GM19043 (cell line): ENCODE results near the gene SCN2B.
A peak's percentile ranks its signal among the peaks of the same experiment; 100 is the strongest.
"Not testable (repeated sequence)": the region's sequence is repeated elsewhere in the genome, so short reads cannot be mapped to it uniquely, and the experiment has no call there.

ENCODE experiments used
- ATAC-seq: cut with Tn5 transposase; IDR thresholded peaks from one replicate; pipeline ENCODE4 v1.9.1; 2021; ENCODE audit warnings: low read depth; ENCODE audit not compliant: unreplicated experiment

SCN2B gene

DNA sequence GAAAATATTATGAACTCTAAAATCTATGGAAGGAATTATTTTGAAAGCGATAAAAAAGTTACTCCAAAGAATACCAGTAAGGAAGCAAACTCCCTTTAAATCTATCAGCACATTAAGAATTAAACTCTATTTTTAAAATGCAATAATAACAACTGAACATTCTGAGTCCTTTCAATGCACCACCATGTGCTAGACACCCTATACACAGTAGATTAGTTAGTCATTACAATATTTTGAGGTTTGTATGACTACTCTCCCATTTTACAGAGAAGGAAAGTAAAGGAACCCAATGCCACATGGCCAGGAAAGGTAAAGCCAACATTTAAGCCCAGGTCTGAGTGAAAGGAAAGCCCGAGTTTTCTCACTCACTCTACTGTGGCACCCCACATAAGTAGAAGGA, 30.6 kb upstream of the SCN2B start:
- ATAC-seq: no peak

- ATAC-seq: no peak
Measured at GRCh38 chr11:118206391-118207031, 30.1 kb upstream of the SCN2B start.

DNA sequence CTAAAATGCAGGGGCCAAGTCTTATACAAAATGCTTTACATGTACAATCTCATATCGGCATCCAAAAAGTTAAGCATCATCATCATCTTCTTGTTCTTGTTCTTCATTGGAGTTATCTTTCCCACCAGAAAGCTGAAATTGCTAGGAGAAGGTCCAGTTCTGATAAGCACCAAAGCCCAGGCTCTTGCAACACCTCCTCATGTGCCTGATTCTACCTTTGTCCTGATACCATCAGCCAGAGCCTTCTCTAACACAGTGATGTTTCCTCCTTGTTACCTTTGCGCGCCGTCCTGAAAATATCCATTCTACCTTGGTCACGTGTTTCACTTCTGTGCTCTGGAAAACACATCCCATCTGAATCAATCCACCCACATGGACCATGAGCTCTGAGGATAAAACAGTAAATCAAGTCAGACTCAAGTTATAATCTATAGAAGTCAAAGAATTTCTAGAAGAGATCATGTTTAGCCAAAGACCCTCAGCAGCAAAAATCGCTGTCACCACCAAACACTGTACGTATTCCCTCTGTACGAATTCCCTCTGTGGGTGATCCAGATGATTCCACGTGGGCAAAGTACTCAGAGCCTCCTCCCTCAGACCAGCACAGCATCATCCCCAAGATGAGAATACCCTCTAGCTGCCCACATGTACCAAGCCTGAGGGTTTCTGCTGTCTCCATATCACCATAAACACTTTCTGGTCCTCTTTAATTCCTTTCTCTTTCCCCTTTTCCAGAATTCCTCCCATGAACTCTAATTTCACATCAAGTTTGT, 29.4 kb upstream of the SCN2B start:
- no peak for ATAC-seq

GRCh38 chr11:118202599-118203422, 26.4 kb upstream of the SCN2B start:
- ATAC-seq: peak; percentile 62

DNA sequence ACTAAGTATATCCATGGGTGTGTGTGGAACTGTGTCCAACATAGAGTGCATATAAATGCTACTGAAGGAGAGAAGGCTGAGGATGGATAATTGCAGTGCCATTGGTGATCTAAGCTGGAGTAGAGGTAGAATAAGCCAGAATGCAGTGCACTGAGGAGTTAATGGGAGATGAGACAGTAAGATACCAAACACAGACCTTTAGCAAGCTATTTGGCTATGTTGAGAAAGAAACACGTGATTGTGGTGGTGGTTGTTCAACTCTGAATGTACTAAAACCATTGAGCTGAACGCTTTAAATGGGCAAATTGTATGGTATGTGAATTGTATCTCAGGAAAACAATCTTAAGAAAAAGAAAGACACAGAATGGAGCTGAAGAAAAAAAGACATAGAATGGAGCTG, 25.5 kb upstream of the SCN2B start:
- ATAC-seq: no peak

DNA sequence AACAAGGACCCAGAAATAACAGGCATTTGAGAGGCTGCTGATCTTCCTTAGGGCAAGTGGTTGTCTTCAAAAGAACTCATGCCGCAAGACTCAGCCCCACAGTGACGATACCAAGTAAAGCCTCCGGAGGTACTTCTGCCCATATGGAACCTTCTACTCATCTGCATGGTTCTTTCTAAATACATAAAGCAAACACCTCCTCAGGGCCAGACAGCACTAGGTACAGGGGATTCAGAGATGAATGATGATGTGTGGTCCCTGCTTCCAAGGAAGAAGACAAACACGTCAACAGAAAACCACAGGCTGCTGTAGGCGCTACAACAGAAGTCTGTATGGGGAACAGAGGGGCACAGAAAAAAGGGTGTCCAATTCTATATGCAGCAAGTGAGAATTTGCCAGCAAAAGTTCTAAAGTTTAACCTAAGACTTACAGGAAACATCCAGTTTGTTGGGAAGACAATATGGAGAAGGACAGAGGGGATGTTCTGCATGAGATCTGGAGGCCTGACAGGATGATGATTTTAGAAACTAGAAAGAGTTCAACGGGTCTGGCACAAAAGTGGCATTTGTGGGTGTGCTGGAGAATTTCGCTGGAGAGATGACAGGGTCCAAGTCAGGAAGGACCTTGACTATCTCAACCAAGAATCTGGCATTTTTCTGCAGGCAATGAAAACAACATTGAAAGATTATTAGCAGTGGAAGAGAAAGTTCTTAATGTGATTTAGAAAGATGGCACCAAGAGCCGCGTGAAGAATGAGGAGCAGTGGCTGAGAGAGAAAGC, 24.7 kb upstream of the SCN2B start:
- ATAC-seq: no peak

- no peak for ATAC-seq
Measured at GRCh38 chr11:118200497-118200896, 24.1 kb upstream of the SCN2B start.

DNA sequence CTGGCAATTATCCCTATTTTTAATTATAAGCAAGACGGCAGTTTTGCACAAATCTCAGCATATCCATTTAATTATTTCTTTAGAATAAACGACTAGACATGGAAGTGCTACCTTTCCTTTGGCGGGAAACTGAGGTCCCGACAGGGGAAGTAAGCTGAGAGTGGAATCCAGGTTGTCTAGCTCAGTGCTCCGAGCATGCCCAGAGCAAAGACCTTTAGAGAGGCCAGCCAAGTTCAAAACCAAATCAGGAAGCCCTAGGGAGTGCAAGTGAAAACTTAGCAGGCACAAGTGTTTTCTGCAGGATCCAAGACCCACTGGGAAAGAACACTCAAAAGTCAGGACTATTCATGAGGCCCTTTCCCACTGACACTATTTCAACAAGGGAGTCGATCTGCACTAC, 22.7 kb upstream of the SCN2B start:
- no peak for ATAC-seq

- no peak for ATAC-seq
Measured at GRCh38 chr11:118198370-118198769, 21.9 kb upstream of the SCN2B start.

GRCh38 chr11:118194835-118195627, 18.6 kb upstream of the SCN2B start:
- no peak for ATAC-seq

GRCh38 chr11:118193910-118194566, 17.6 kb upstream of the SCN2B start:
- ATAC-seq: no peak

DNA sequence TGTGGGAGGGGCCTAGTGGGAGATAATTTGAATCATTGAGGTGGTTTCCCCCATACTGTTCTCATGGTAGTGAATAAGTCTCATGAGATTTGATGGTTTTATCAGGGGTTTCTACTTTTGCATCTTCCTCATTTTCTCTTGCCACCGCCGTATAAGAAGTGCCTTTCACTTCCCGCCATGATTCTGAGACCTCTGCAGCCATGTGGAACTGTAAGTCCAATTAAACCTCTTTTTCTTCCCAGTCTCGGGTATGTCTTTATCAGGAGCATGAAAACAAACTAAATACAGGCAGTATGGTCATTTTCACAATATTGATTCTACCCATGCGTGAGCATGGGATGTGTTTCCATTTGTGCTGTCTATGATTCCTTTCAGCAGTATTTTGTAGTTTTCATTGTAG, 16.4 kb upstream of the SCN2B start:
- not testable (repeated sequence) for ATAC-seq

DNA sequence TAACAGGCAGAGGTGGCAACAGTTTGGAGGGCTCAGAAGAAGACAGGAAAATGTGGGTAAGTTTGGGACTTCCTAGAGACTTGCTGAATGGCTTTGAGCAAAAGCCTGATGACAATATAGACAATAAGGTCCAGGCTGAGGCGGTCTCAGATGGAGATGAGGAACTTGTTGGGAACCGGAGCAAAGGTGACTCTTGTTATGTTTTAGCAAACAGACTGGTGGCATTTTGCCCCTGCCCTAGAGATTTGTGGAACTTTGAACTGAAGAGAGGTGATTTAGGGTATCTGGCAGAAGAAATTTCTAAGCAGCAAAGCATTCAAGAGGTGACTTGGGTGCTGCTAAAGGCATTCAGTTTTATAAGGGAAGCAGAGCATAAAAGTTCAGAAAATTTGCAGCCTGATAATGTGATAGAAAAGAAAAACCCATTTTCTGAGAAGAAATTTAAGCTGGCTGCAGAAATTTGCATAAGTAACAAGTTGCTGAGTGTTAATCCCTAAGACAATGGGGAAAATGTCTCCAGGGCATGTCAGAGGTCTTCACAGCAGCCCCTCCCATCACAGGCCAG, 14.6 kb upstream of the SCN2B start:
- not testable (repeated sequence) for ATAC-seq

- no peak for ATAC-seq
Measured at GRCh38 chr11:118186346-118187107, 10.1 kb upstream of the SCN2B start.

DNA sequence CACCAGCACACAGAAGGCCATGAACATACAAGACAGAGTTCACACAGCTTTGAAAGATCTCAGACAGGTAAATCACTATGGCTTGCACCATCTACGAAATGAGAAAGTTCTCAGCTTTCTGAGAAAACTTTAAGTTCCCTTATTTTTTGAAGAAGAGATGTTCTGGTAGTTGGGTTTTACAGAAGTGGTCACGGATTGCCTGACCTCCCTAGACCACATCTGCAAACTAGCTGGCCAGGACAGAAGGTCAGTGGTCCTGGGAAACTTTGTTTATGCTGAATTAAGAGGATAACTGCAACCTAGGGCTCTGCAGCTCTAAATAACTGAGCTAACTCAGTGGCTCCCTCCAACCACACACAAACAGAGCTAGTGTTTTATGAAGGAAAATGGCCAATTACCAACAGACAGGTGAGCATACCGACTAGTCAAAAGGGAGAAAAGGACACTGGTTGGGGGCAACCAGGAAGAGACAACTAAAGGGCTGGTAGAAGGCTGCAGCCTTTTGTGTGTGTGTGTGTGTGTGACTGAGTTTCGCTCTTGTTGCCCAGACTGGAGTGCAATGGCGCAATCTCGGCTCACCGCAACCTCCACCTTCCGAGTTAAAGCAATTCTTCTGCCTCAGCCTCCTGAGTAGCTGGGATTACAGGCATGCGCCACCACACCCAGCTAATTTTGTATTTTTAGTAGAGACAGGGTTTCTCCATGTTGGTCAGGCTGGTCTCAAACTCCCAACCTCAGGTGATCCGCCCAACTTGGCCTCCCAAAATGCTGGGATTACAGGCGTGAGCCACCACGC, 8.5 kb upstream of the SCN2B start:
- ATAC-seq: no peak

GRCh38 chr11:118183691-118184090, 7.3 kb upstream of the SCN2B start:
- not testable (repeated sequence) for ATAC-seq

DNA sequence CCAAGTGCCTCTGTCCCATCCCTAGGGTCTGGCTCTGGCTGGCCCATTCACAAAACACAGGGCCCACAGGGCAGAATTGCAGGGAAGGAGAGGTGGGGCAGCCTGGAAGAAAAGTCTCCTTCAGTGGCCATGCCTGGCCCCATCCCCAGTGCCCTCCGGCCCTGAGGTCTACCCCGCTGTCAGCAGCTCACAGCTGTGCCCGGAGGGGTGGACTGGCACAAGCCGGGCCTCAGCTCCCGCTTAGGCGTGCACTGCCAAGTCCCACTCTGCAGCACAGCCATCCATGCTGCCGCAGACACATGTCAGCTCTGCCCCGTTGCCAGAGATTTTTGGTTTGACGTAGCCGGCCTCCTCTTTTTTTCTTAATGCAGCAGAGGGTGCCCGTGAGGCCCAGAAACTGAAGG, 3.9 kb upstream of the SCN2B start:
- no peak for ATAC-seq

DNA sequence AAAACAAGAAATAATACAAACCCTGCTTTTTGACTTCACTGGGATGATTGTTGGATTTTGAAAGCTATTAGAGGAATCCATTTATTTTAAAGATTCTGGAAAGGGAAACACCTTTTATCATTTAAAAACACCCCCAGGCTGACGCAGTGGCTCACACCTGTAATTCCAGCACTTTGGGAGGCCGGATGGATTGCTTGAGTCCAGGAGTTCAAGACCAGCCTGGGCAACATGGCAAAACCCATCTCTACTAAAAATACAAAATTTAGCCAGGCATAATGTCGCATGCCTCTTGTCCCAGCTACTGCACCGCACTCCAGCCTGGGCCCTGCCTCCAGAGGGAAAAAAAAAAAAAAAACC, 317 bp upstream of the SCN2B start:
- ATAC-seq: no peak
